Measurements from ENCODE around the gene ISLR.

The ISLR gene

GRCh38 chr15:74182131-74182530 lies 8.6 kb downstream of the ISLR start:
- H3K4me1 ChIP-seq (ENCODE audit: control insufficient read depth in 2 of 2, insufficient read depth in 2 of 2, low read length in 2 of 2), result no peaks in the 10 kb centered on the region
- H3K9me3 ChIP-seq (ENCODE audit: control insufficient read depth in 2 of 2, low read length in 2 of 2), result no peaks in the 10 kb centered on the region
- no peaks in the 10 kb centered on the region for H3K36me3 ChIP-seq (ENCODE audit: control insufficient read depth in 2 of 2, insufficient read depth in 2 of 2, low read length in 2 of 2)
- no peak overlapping the region for H3K9ac ChIP-seq (ENCODE audit: low read depth in 1 of 2, low read length in 2 of 2)
- H3K27ac ChIP-seq (ENCODE audit: low read depth in 2 of 2, low read length in 2 of 2), result no peak overlapping the region
- no peak overlapping the region for H3K4me3 ChIP-seq (ENCODE audit: low read length in 2 of 2)
- no peaks in the 10 kb centered on the region for H3K27me3 ChIP-seq (ENCODE audit: control insufficient read depth in 2 of 2, insufficient read depth in 2 of 2, low read length in 2 of 2)

- no peak overlapping the region for H3K9ac ChIP-seq (ENCODE audit: low read depth in 1 of 2, low read length in 2 of 2)
- H3K9me3 ChIP-seq (ENCODE audit: control insufficient read depth in 2 of 2, low read length in 2 of 2), result no peaks in the 10 kb centered on the region
Observed at GRCh38 chr15:74184582-74185091, 11.1 kb downstream of the ISLR start.

GRCh38 chr15:74185710-74186348 lies 12.3 kb downstream of the ISLR start:
- Histone ChIP-seq H3K9me3 (ENCODE audit: control insufficient read depth in 2 of 2, low read length in 2 of 2) (no peaks in the 10 kb centered on the region), H3K4me3 (ENCODE audit: low read length in 2 of 2) (no peak overlapping the region), H3K36me3 (ENCODE audit: control insufficient read depth in 2 of 2, insufficient read depth in 2 of 2, low read length in 2 of 2) (no peaks in the 10 kb centered on the region), H3K9ac (ENCODE audit: low read depth in 1 of 2, low read length in 2 of 2) (no peak overlapping the region), H3K27me3 (ENCODE audit: control insufficient read depth in 2 of 2, insufficient read depth in 2 of 2, low read length in 2 of 2) (no peaks in the 10 kb centered on the region), H3K27ac (ENCODE audit: low read depth in 2 of 2, low read length in 2 of 2) (no peak overlapping the region), H3K4me1 (ENCODE audit: control insufficient read depth in 2 of 2, insufficient read depth in 2 of 2, low read length in 2 of 2) (no peaks in the 10 kb centered on the region)

More at GRCh38 chr15:74184582-74185091, 11.1 kb downstream of the ISLR start:
- H3K27ac ChIP-seq (ENCODE audit: low read depth in 2 of 2, low read length in 2 of 2), result no peak overlapping the region
- H3K27me3 ChIP-seq (ENCODE audit: control insufficient read depth in 2 of 2, insufficient read depth in 2 of 2, low read length in 2 of 2), result no peaks in the 10 kb centered on the region
- H3K4me3 ChIP-seq (ENCODE audit: low read length in 2 of 2), result no peak overlapping the region
- H3K36me3 ChIP-seq (ENCODE audit: control insufficient read depth in 2 of 2, insufficient read depth in 2 of 2, low read length in 2 of 2), result no peaks in the 10 kb centered on the region
- no peaks in the 10 kb centered on the region for H3K4me1 ChIP-seq (ENCODE audit: control insufficient read depth in 2 of 2, insufficient read depth in 2 of 2, low read length in 2 of 2)

- Histone ChIP-seq H3K27me3 (ENCODE audit: control insufficient read depth in 2 of 2, insufficient read depth in 2 of 2, low read length in 2 of 2) (no peaks in the 10 kb centered on the region), H3K36me3 (ENCODE audit: control insufficient read depth in 2 of 2, insufficient read depth in 2 of 2, low read length in 2 of 2) (no peaks in the 10 kb centered on the region), H3K4me1 (ENCODE audit: control insufficient read depth in 2 of 2, insufficient read depth in 2 of 2, low read length in 2 of 2) (no peaks in the 10 kb centered on the region), H3K9me3 (ENCODE audit: control insufficient read depth in 2 of 2, low read length in 2 of 2) (no peaks in the 10 kb centered on the region), H3K9ac (ENCODE audit: low read depth in 1 of 2, low read length in 2 of 2) (no peak overlapping the region), H3K4me3 (ENCODE audit: low read length in 2 of 2) (no peak overlapping the region), H3K27ac (ENCODE audit: low read depth in 2 of 2, low read length in 2 of 2) (no peak overlapping the region)
Observed at GRCh38 chr15:74188216-74188615, 14.7 kb downstream of the ISLR start.

GRCh38 chr15:74191798-74192197 lies 18.3 kb downstream of the ISLR start:
- Histone ChIP-seq H3K9ac (ENCODE audit: low read depth in 1 of 2, low read length in 2 of 2) (no peak overlapping the region), H3K4me3 (ENCODE audit: low read length in 2 of 2) (no peak overlapping the region), H3K27ac (ENCODE audit: low read depth in 2 of 2, low read length in 2 of 2) (no peak overlapping the region), H3K27me3 (ENCODE audit: control insufficient read depth in 2 of 2, insufficient read depth in 2 of 2, low read length in 2 of 2) (no peaks in the 10 kb centered on the region), H3K36me3 (ENCODE audit: control insufficient read depth in 2 of 2, insufficient read depth in 2 of 2, low read length in 2 of 2) (no peaks in the 10 kb centered on the region), H3K9me3 (ENCODE audit: control insufficient read depth in 2 of 2, low read length in 2 of 2) (no peaks in the 10 kb centered on the region), H3K4me1 (ENCODE audit: control insufficient read depth in 2 of 2, insufficient read depth in 2 of 2, low read length in 2 of 2) (peaks cover 8 to 11% of the 10 kb centered on the region in 2 donors)

GRCh38 chr15:74192751-74193150 lies 19.2 kb downstream of the ISLR start:
- Histone ChIP-seq H3K4me3 (ENCODE audit: low read length in 2 of 2) (no peak overlapping the region), H3K4me1 (ENCODE audit: control insufficient read depth in 2 of 2, insufficient read depth in 2 of 2, low read length in 2 of 2) (peaks cover 10 to 13% of the 10 kb centered on the region in 2 donors), H3K36me3 (ENCODE audit: control insufficient read depth in 2 of 2, insufficient read depth in 2 of 2, low read length in 2 of 2) (no peaks in the 10 kb centered on the region), H3K27ac (ENCODE audit: low read depth in 2 of 2, low read length in 2 of 2) (no peak overlapping the region), H3K27me3 (ENCODE audit: control insufficient read depth in 2 of 2, insufficient read depth in 2 of 2, low read length in 2 of 2) (no peaks in the 10 kb centered on the region), H3K9me3 (ENCODE audit: control insufficient read depth in 2 of 2, low read length in 2 of 2) (no peaks in the 10 kb centered on the region), H3K9ac (ENCODE audit: low read depth in 1 of 2, low read length in 2 of 2) (no peak overlapping the region)

- Histone ChIP-seq H3K36me3 (ENCODE audit: control insufficient read depth in 2 of 2, insufficient read depth in 2 of 2, low read length in 2 of 2) (no peaks in the 10 kb centered on the region), H3K27me3 (ENCODE audit: control insufficient read depth in 2 of 2, insufficient read depth in 2 of 2, low read length in 2 of 2) (no peaks in the 10 kb centered on the region), H3K27ac (ENCODE audit: low read depth in 2 of 2, low read length in 2 of 2) (no peak overlapping the region), H3K4me1 (ENCODE audit: control insufficient read depth in 2 of 2, insufficient read depth in 2 of 2, low read length in 2 of 2) (peaks cover 10 to 13% of the 10 kb centered on the region in 2 donors), H3K9ac (ENCODE audit: low read depth in 1 of 2, low read length in 2 of 2) (no peak overlapping the region), H3K4me3 (ENCODE audit: low read length in 2 of 2) (no peak overlapping the region), H3K9me3 (ENCODE audit: control insufficient read depth in 2 of 2, low read length in 2 of 2) (no peaks in the 10 kb centered on the region)
Observed at GRCh38 chr15:74193299-74193718, 19.8 kb downstream of the ISLR start.

- Histone ChIP-seq H3K36me3 (ENCODE audit: control insufficient read depth in 2 of 2, insufficient read depth in 2 of 2, low read length in 2 of 2) (no peaks in the 10 kb centered on the region), H3K27me3 (ENCODE audit: control insufficient read depth in 2 of 2, insufficient read depth in 2 of 2, low read length in 2 of 2) (no peaks in the 10 kb centered on the region), H3K27ac (ENCODE audit: low read depth in 2 of 2, low read length in 2 of 2) (no peak overlapping the region), H3K4me1 (ENCODE audit: control insufficient read depth in 2 of 2, insufficient read depth in 2 of 2, low read length in 2 of 2) (peaks cover 10 to 13% of the 10 kb centered on the region in 2 donors), H3K9ac (ENCODE audit: low read depth in 1 of 2, low read length in 2 of 2) (no peak overlapping the region), H3K4me3 (ENCODE audit: low read length in 2 of 2) (no peak overlapping the region), H3K9me3 (ENCODE audit: control insufficient read depth in 2 of 2, low read length in 2 of 2) (no peaks in the 10 kb centered on the region)
Observed at GRCh38 chr15:74193905-74194304, 20.4 kb downstream of the ISLR start.

- no peak overlapping the region for H3K9ac ChIP-seq (ENCODE audit: low read depth in 1 of 2, low read length in 2 of 2)
- H3K27me3 ChIP-seq (ENCODE audit: control insufficient read depth in 2 of 2, insufficient read depth in 2 of 2, low read length in 2 of 2), result no peaks in the 10 kb centered on the region
- H3K9me3 ChIP-seq (ENCODE audit: control insufficient read depth in 2 of 2, low read length in 2 of 2), result no peaks in the 10 kb centered on the region
- no peak overlapping the region for H3K27ac ChIP-seq (ENCODE audit: low read depth in 2 of 2, low read length in 2 of 2)
- H3K36me3 ChIP-seq (ENCODE audit: control insufficient read depth in 2 of 2, insufficient read depth in 2 of 2, low read length in 2 of 2), result no peaks in the 10 kb centered on the region
- peaks cover 10 to 13% of the 10 kb centered on the region in 2 donors for H3K4me1 ChIP-seq (ENCODE audit: control insufficient read depth in 2 of 2, insufficient read depth in 2 of 2, low read length in 2 of 2)
- H3K4me3 ChIP-seq (ENCODE audit: low read length in 2 of 2), result no peak overlapping the region
Observed at GRCh38 chr15:74194572-74195559, 21.4 kb downstream of the ISLR start.

GRCh38 chr15:74196175-74196574 lies 22.7 kb downstream of the ISLR start:
- Histone ChIP-seq H3K36me3 (ENCODE audit: control insufficient read depth in 2 of 2, insufficient read depth in 2 of 2, low read length in 2 of 2) (no peaks in the 10 kb centered on the region), H3K4me3 (ENCODE audit: low read length in 2 of 2) (no peak overlapping the region), H3K9me3 (ENCODE audit: control insufficient read depth in 2 of 2, low read length in 2 of 2) (no peaks in the 10 kb centered on the region), H3K9ac (ENCODE audit: low read depth in 1 of 2, low read length in 2 of 2) (no peak overlapping the region), H3K4me1 (ENCODE audit: control insufficient read depth in 2 of 2, insufficient read depth in 2 of 2, low read length in 2 of 2) (peaks cover 10 to 14% of the 10 kb centered on the region in 2 donors), H3K27ac (ENCODE audit: low read depth in 2 of 2, low read length in 2 of 2) (no peak overlapping the region), H3K27me3 (ENCODE audit: control insufficient read depth in 2 of 2, insufficient read depth in 2 of 2, low read length in 2 of 2) (no peaks in the 10 kb centered on the region)
